Measurements from ENCODE around the gene OR2G6. TPM values are rescaled to one million over a fixed set of nuclear protein-coding genes. Genes with fewer than 3 reads are reported as not detected.
"Not testable (repeated sequence)": the region's sequence is repeated elsewhere in the genome, so short reads cannot be mapped to it uniquely, and the experiment has no call there.

The OR2G6 gene
- not detected for polyA plus RNA-seq (2013, experiment 1 of 2)
- polyA plus RNA-seq (2013, experiment 2 of 2) = not detected

DNA sequence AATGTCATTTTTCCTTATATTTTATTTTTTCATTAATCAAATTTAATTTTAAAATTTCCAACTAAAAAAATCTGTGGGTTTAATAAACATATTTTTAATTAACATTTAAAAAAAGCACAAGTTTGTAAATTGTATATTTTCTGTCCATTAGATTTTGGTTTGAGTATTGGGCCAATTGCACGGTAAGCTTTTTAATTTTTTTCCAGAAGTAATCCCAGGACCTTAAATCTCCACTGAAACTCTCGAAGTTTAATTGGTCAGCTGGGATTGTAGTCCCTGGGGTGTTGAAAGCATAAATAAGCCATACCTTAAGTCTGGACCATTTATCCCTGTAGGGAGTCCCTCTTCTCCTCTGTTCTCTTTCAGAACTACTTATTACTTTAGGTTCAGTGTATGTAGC, at the start of gene OR2G6:
TSS of gene OR2G6 (plus strand) at position 301 of the 400 bp plus-strand sequence. CDS start 13,574 bp downstream, outside the sequence.
- H3K27ac ChIP-seq (ENCODE audit: low read depth, low read length); H3K36me3 ChIP-seq (ENCODE audit: insufficient read depth, low read length); H3K4me3 ChIP-seq (ENCODE audit: low read length); H3K27me3 ChIP-seq (ENCODE audit: insufficient read depth, low read length); H3K4me1 ChIP-seq (ENCODE audit: insufficient read depth, low read length); H3K9me3 ChIP-seq (ENCODE audit: insufficient read depth, low read depth, low read length); H3K9ac ChIP-seq (ENCODE audit: low read depth, low read length): not testable (repeated sequence)
- no CpG with 5 or more reads among the region's 2 CpGs for WGBS

DNA sequence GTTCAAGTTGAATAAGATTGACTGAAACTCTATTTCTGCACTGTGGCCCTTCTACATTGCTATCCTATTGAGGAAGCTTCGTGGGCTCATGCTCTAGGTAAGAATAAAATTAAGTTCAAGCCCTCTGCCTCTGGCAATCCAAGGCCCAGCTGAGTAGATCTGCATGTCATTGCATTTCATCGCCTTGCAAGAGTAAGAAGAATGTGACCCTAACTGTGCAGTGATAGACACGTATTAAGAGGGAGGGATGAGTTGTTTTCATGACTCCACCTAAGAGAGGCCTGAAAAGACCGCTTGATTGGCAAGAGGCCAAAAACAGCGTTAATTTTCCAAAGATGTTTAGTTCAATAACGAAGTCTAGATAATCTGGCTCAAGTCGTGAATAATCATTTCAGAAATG, 48.8 kb upstream of the OR2G6 start:
- WGBS = 48% methylated on average over 6 of the region's 7 CpGs
- not testable (repeated sequence) for H3K36me3 ChIP-seq (ENCODE audit: insufficient read depth, low read length); H3K4me3 ChIP-seq (ENCODE audit: low read length); H3K9ac ChIP-seq (ENCODE audit: low read depth, low read length); H3K27me3 ChIP-seq (ENCODE audit: insufficient read depth, low read length); H3K27ac ChIP-seq (ENCODE audit: low read depth, low read length); H3K4me1 ChIP-seq (ENCODE audit: insufficient read depth, low read length)
- peaks cover 55% of the 10 kb centered on the region for H3K9me3 ChIP-seq (ENCODE audit: insufficient read depth, low read depth, low read length)

DNA sequence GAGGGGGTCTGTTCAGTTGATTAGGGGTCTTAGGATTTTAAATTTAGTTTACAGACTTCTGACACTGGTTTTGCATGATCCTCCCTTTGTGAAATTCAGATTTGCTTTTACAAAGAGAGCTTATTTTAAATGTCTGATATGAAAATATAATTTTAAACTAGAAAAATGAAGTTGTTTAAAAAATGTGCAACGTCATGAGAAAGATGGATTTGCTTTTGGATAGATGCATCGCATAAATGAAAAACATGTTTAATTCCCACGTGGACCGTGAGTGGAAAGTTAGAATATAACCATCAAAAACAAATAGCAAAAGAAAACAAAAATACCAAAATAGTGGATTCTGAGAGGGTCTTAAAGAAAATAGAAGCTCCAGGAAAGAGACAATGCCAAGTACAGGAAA, 36.7 kb upstream of the OR2G6 start:
- Histone ChIP-seq H3K9me3 (ENCODE audit: insufficient read depth, low read depth, low read length) (peaks cover 54% of the 10 kb centered on the region), H3K9ac (ENCODE audit: low read depth, low read length) (no peak overlapping the region), H3K4me3 (ENCODE audit: low read length) (no peak overlapping the region), H3K27ac (ENCODE audit: low read depth, low read length) (no peak overlapping the region), H3K36me3 (ENCODE audit: insufficient read depth, low read length) (no peaks in the 10 kb centered on the region), H3K4me1 (ENCODE audit: insufficient read depth, low read length) (no peaks in the 10 kb centered on the region), H3K27me3 (ENCODE audit: insufficient read depth, low read length) (no peaks in the 10 kb centered on the region)
- whole genome bisulfite sequencing = 74% methylated on average over 2 of the region's 4 CpGs

DNA sequence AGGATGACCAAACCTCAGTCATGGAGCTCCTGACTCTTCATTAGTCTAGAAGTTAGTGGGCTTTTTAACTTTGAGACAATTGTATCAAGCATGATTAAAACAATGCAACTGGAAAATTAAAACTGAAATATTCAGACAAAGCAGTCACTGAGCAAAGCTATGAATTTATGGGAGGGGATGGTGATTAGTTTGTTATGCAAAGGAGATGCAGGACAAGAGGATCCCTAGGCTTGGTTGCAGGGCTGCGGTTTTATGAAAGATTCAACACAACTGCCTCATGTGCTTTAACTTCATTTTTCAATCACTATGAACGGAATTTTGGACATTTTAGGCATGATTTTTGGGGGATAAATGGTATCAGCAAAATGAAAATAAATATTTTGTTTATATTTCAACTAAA, 35.8 kb upstream of the OR2G6 start:
- H3K4me3 ChIP-seq (ENCODE audit: low read length); H3K36me3 ChIP-seq (ENCODE audit: insufficient read depth, low read length); H3K27ac ChIP-seq (ENCODE audit: low read depth, low read length); H3K27me3 ChIP-seq (ENCODE audit: insufficient read depth, low read length); H3K9ac ChIP-seq (ENCODE audit: low read depth, low read length); H3K4me1 ChIP-seq (ENCODE audit: insufficient read depth, low read length): not testable (repeated sequence)
- peaks cover 46% of the 10 kb centered on the region for H3K9me3 ChIP-seq (ENCODE audit: insufficient read depth, low read depth, low read length)
- WGBS = no CpG with 5 or more reads among the region's 2 CpGs

DNA sequence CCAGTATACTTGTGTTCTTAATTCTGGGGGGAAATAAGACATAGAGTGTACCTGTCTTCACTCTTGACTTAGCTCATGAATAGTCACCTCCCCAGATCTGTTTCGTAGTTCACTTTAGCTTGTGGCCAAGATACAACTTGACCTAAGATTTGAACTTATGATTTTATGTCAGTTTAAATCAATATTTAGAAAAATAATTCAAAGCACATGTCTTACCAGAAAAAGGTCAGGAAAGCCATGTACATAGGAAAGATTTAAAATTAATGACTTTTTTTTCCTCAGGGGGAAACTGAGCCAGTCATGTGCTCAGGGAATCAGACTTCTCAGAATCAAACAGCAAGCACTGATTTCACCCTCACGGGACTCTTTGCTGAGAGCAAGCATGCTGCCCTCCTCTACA, 34.8 kb upstream of the OR2G6 start, which contains the start of gene OR2T3:
TSS of gene OR2T3 (plus strand) at position 301 of the 400 bp plus-strand sequence. CDS start at position 301, 0 bp downstream.
- not testable (repeated sequence) for H3K36me3 ChIP-seq (ENCODE audit: insufficient read depth, low read length); H3K27ac ChIP-seq (ENCODE audit: low read depth, low read length); H3K27me3 ChIP-seq (ENCODE audit: insufficient read depth, low read length); H3K4me1 ChIP-seq (ENCODE audit: insufficient read depth, low read length); H3K4me3 ChIP-seq (ENCODE audit: low read length); H3K9ac ChIP-seq (ENCODE audit: low read depth, low read length)
- no CpG with 5 or more reads among the region's 2 CpGs for WGBS
- peaks cover 37% of the 10 kb centered on the region for H3K9me3 ChIP-seq (ENCODE audit: insufficient read depth, low read depth, low read length)

DNA sequence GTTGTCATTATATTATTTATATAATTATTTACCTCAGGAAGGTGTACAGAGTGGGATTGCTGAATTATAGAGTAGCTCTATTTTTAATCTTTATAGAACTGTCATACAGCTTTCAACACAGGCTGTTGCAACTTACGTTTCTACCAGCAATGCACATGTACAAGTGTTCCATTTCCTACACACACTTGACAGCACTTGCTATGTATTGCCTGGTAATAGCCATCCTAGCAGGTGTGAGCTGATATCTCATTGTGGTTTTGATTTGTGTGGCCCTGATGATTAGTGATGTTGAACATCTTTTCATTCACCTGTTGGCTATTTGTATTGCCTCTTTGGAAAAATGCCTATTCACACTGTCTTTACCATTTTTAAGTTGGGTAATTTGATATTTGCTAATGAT, 32.2 kb upstream of the OR2G6 start:
- H3K36me3 ChIP-seq (ENCODE audit: insufficient read depth, low read length); H3K4me3 ChIP-seq (ENCODE audit: low read length); H3K27ac ChIP-seq (ENCODE audit: low read depth, low read length); H3K9ac ChIP-seq (ENCODE audit: low read depth, low read length); H3K27me3 ChIP-seq (ENCODE audit: insufficient read depth, low read length); H3K4me1 ChIP-seq (ENCODE audit: insufficient read depth, low read length): not testable (repeated sequence)
- peaks cover 21% of the 10 kb centered on the region for H3K9me3 ChIP-seq (ENCODE audit: insufficient read depth, low read depth, low read length)
- no CpG with 5 or more reads among the region's 1 CpG for WGBS

DNA sequence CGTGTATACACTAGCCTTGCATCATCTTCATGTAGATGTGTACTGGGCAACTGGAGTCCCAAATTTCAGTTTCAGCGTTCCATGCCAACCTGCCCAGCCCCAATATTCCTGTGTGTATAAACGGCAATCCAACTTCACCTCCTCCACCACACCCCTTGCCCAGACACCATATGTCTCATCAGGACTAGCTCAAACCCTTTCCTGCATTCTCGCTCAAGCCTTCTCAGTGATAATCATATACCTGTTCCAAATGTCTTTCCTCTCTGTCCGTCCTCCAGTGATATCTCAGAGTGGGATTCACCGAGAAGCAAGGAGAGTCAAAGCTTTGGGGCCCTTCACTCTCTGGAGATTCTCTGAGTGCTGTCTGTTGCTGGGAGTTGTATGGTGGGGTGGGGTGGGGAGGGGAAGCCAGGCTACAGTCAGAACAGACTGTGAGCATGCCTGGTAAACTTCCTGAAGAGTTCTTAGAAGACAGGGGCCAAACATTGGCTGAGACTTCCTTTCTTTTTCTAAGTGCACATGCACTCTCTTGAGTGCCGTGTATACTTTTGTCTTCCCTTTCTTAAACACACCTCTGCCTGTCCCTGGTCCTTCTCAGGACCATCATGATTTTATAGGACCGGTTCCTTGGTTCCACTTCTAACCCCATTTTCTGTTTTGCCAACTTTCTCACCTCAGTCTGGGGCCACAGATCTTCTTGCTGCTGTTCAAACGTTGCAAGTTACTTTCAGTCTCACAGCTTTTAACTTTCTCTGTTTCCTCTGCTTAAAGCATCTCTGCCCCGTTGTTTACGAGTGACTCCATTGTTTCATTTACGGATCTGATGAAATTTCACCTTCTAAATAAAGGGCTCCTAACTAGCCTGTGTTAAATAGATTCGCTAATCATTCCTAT, 25.9 kb upstream of the OR2G6 start:
- WGBS = 78% methylated on average over 12 of the region's 13 CpGs
- H3K36me3 ChIP-seq (ENCODE audit: insufficient read depth, low read length); H3K4me3 ChIP-seq (ENCODE audit: low read length); H3K27ac ChIP-seq (ENCODE audit: low read depth, low read length); H3K9ac ChIP-seq (ENCODE audit: low read depth, low read length); H3K27me3 ChIP-seq (ENCODE audit: insufficient read depth, low read length); H3K4me1 ChIP-seq (ENCODE audit: insufficient read depth, low read length): not testable (repeated sequence)
- H3K9me3 ChIP-seq (ENCODE audit: insufficient read depth, low read depth, low read length) = peaks cover 13% of the 10 kb centered on the region; the same call in 1 of the 2 replicates

DNA sequence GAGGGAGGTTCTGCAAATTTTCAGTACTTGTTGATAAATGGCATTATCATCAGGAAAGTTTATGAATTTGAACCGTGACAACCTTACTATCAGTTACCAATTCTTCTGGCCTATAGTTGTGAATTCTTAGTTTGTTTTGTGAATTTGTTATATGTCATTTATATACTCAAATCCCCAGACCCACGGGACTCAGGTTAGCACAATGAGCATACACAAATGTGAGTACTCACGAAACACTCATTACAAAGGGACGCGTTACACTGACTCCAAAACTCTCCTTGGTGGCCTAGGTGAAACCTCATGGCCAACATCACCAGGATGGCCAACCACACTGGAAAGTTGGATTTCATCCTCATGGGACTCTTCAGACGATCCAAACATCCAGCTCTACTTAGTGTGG, 19.6 kb upstream of the OR2G6 start, which contains the start of gene OR2T5:
TSS of gene OR2T5 (plus strand) at position 301 of the 400 bp plus-strand sequence. CDS start at position 301, 0 bp downstream.
- 91% methylated on average over 4 of the region's 6 CpGs for WGBS
- not testable (repeated sequence) for H3K27me3 ChIP-seq (ENCODE audit: insufficient read depth, low read length); H3K9me3 ChIP-seq (ENCODE audit: insufficient read depth, low read depth, low read length); H3K27ac ChIP-seq (ENCODE audit: low read depth, low read length); H3K36me3 ChIP-seq (ENCODE audit: insufficient read depth, low read length); H3K9ac ChIP-seq (ENCODE audit: low read depth, low read length); H3K4me1 ChIP-seq (ENCODE audit: insufficient read depth, low read length); H3K4me3 ChIP-seq (ENCODE audit: low read length)

DNA sequence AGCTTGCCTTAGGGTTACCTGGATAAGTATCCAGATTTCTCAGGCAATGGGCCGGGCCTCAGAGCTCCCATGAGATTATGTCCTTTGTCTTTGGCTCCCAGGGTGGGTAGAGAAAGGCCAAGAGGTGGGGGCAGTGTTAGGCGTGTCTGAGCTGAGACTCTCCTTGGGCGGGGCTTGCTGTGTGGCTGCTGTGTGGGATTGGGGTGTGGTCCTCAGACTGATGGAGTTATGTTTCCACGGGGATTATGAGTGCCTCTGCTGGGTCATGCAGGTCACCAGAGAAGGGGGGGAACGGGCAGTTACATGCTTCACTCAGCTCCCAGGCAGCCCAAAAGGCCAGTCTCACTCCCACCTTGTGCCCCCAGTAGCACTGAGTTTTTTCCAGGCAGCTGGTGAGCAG, 11.2 kb upstream of the OR2G6 start:
- not testable (repeated sequence) for H3K4me3 ChIP-seq (ENCODE audit: low read length); H3K36me3 ChIP-seq (ENCODE audit: insufficient read depth, low read length); H3K27me3 ChIP-seq (ENCODE audit: insufficient read depth, low read length); H3K4me1 ChIP-seq (ENCODE audit: insufficient read depth, low read length); H3K9me3 ChIP-seq (ENCODE audit: insufficient read depth, low read depth, low read length); H3K9ac ChIP-seq (ENCODE audit: low read depth, low read length); H3K27ac ChIP-seq (ENCODE audit: low read depth, low read length)
- WGBS = no CpG with 5 or more reads among the region's 5 CpGs

DNA sequence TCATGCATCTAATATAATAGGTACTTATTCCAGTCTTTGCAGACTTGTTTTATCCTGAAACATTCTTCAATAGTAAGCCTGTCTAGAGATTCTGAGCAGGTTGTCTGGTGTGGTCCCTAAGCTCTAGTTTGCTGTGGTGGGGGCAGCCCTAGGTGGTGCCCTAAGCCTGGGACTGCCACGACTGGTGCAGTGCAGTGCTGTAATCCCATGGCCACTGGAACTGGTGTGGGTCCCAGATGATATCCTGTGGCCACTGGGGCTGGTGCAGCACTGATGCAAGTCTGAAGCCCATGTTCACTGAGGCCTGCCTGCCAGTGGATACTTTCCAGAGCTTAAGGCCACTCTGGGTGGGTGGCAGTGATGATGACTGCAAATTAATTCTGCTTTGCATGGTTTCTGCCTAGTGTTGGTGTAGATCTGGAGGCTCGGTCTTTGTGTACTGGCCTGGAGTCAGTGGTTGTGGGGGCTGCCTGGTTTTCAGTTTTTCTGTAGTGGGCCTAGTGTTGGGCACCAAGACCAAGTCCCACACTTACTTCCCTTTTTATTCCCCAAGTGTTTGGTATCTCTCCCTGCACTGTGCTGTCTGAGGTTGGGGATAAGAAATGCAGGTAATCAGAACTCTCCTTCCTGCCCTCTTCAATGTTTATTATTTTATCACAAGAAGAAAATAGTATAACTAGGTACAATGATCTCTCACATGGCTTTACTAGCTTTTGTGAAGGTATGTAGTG, 7.4 kb upstream of the OR2G6 start:
- H3K27ac ChIP-seq (ENCODE audit: low read depth, low read length); H3K27me3 ChIP-seq (ENCODE audit: insufficient read depth, low read length): not testable (repeated sequence)
- no CpG with 5 or more reads among the region's 2 CpGs for WGBS

DNA sequence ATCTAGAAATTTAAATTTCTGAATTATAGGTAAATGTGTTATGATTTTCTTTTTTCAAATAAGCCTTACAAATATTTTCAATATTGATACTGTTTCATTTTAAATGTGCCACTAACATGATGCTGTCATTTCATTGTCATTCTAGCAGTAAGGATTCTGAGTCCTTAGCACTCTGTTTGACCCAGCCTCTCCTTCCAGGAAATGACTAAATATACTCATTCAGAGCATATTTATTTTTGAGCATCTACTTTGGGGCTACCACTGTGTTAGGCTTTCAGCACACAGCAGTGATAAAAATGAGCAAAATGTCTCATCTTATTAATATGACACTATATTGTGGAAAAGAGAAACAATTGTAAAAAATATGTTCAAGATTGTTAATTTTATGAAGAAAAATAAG, 2.3 kb downstream of the OR2G6 start:
- not testable (repeated sequence) for H3K36me3 ChIP-seq (ENCODE audit: insufficient read depth, low read length); H3K9ac ChIP-seq (ENCODE audit: low read depth, low read length); H3K4me3 ChIP-seq (ENCODE audit: low read length); H3K9me3 ChIP-seq (ENCODE audit: insufficient read depth, low read depth, low read length); H3K27me3 ChIP-seq (ENCODE audit: insufficient read depth, low read length); H3K4me1 ChIP-seq (ENCODE audit: insufficient read depth, low read length); H3K27ac ChIP-seq (ENCODE audit: low read depth, low read length)

More for the DNA sequence above, 7.4 kb upstream of the OR2G6 start:
- not testable (repeated sequence) for H3K9me3 ChIP-seq (ENCODE audit: insufficient read depth, low read depth, low read length); H3K4me3 ChIP-seq (ENCODE audit: low read length); H3K9ac ChIP-seq (ENCODE audit: low read depth, low read length); H3K4me1 ChIP-seq (ENCODE audit: insufficient read depth, low read length); H3K36me3 ChIP-seq (ENCODE audit: insufficient read depth, low read length)
